Smooth muscle cell (in vitro differentiated cells): ENCODE results near the gene SIAH3. TPM values are rescaled to one million over a fixed set of nuclear protein-coding genes. Genes with fewer than 3 reads are reported as not detected.

Experiments
- DNase-seq: peaks from one replicate; lab custom pipeline; 2025; ENCODE audit not compliant: unreplicated experiment; lab: John Stamatoyannopoulos, UW
- H2AFZ ChIP-seq: fragments of 200-600 bp; sonication (generic); 2 replicates; pipeline ENCODE4 v1.6.0; 2016; ENCODE audit warnings: antibody characterized with exemption, low read depth, mild to moderate bottlenecking
- H3F3A ChIP-seq: fragments of 200-600 bp; sonication (generic); 2 replicates; pipeline ENCODE4 v1.6.0; 2017; ENCODE audit warnings: antibody characterized with exemption, low read depth
- H3K27ac ChIP-seq: fragments of 200-600 bp; sonication (generic); 2 replicates; pipeline ENCODE4 v1.5.1; 2016; ENCODE audit warnings: low read depth, mild to moderate bottlenecking
- H3K27me3 ChIP-seq: fragments of 200-600 bp; sonication (generic); 2 replicates; pipeline ENCODE4 v1.6.1; 2016; ENCODE audit warnings: low read depth, mild to moderate bottlenecking
- H3K36me3 ChIP-seq: fragments of 200-600 bp; sonication (generic); 2 replicates; pipeline ENCODE4 v1.5.1; 2016; ENCODE audit warnings: low read depth
- H3K4me1 ChIP-seq: fragments of 200-600 bp; sonication (generic); 2 replicates; pipeline ENCODE4 v1.5.1; 2016; ENCODE audit warnings: low read depth
- H3K4me2 ChIP-seq: fragments of 200-600 bp; sonication (generic); 2 replicates; pipeline ENCODE4 v1.6.0; 2016; ENCODE audit warnings: mild to moderate bottlenecking
- H3K4me3 ChIP-seq: fragments of 200-600 bp; sonication (generic); 2 replicates; pipeline ENCODE4 v1.5.1; 2016; ENCODE audit warnings: mild to moderate bottlenecking
- H3K79me2 ChIP-seq: fragments of 200-600 bp; sonication (generic); 2 replicates; pipeline ENCODE4 v1.6.0; 2016; ENCODE audit warnings: low read depth, mild to moderate bottlenecking
- H3K9ac ChIP-seq: fragments of 200-600 bp; sonication (generic); 2 replicates; pipeline ENCODE4 v1.6.0; 2016; ENCODE audit warnings: low read depth
- H3K9me3 ChIP-seq: fragments of 200-600 bp; sonication (generic); replicated peaks from 2 replicates; pipeline ENCODE4 v1.5.1; 2016; ENCODE audit warnings: low read depth
- H4K20me1 ChIP-seq: fragments of 200-600 bp; sonication (generic); 2 replicates; pipeline ENCODE4 v1.6.0; 2016; ENCODE audit warnings: low read depth
- WGBS: methylation state at CpG from one replicate; pipeline ENCODE4 v1.1.7; 2016; ENCODE audit warnings: low lambda C conversion rate; 5-methylcytosine and 5-hydroxymethylcytosine counted together
- polyA plus RNA-seq: library from polyadenylated mRNA; unstranded; fragments of >200 nt; fragmentation: Nextera tagmentation; extraction: Ambion mirVana; gene quantifications from 2 replicates; pipeline ENCODE4 v1.2.1, GENCODE V29; 2016
- total RNA-seq: library from RNA; depleted of rRNA; stranded (reverse); fragments of >200 nt; gene quantifications from 2 replicates; pipeline ENCODE4 v1.2.3, GENCODE V29; 2014
- TF ChIP-seq, protein P1 (sequence below): fragments of 200-600 bp; sonication (generic); IDR thresholded peaks from 2 replicates; pipeline ENCODE4 v1.5.1; 2017; ENCODE audit warnings: borderline replicate concordance, mild to moderate bottlenecking, antibody characterized with exemption; ENCODE audit not compliant: insufficient read depth, poor library complexity, severe bottlenecking

SIAH3 gene
- total and polyA plus RNA-seq, 2 experiments from 2014 or later, result not detected

DNA sequence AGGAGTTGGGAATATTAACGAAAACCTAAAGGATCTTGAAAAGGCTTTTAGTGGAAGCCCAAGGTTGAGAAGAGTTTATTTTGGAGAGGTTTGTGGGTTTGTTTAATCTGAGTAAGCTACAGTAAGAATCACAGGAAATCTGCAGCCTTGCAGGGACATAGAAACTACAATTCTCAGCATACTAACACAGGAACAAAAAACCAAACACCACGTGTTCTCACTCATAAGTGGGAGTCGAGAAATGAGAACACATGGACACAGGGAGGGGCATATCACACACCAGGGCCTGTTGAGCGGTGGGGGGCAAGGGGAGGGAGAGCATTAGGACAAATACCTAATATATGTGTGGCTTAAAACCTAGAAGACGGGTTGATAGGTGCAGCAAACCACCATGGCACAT lies 8.7 kb upstream of the SIAH3 start:
- H3K9ac ChIP-seq, result no peak overlapping the region
- DNase-seq, result no peak
- H3K27me3 ChIP-seq, result peaks cover 30% of the 10 kb centered on the region
- H3K4me2 ChIP-seq, result no peak overlapping the region
- 79% methylated on average over 5 of the region's 5 CpGs for WGBS
- H4K20me1 ChIP-seq, result no peaks in the 10 kb centered on the region
- no peak overlapping the region for H2AFZ ChIP-seq
- no peaks in the 10 kb centered on the region for H3K9me3 ChIP-seq
- H3K4me3 ChIP-seq, result no peak overlapping the region
- no peaks in the 10 kb centered on the region for H3K36me3 ChIP-seq
- no peaks in the 10 kb centered on the region for H3K79me2 ChIP-seq
- H3K27ac ChIP-seq, result no peak overlapping the region
- TF ChIP-seq, protein P1, sequence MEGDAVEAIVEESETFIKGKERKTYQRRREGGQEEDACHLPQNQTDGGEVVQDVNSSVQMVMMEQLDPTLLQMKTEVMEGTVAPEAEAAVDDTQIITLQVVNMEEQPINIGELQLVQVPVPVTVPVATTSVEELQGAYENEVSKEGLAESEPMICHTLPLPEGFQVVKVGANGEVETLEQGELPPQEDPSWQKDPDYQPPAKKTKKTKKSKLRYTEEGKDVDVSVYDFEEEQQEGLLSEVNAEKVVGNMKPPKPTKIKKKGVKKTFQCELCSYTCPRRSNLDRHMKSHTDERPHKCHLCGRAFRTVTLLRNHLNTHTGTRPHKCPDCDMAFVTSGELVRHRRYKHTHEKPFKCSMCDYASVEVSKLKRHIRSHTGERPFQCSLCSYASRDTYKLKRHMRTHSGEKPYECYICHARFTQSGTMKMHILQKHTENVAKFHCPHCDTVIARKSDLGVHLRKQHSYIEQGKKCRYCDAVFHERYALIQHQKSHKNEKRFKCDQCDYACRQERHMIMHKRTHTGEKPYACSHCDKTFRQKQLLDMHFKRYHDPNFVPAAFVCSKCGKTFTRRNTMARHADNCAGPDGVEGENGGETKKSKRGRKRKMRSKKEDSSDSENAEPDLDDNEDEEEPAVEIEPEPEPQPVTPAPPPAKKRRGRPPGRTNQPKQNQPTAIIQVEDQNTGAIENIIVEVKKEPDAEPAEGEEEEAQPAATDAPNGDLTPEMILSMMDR, result no peak
- H3F3A ChIP-seq, result no peaks in the 10 kb centered on the region
- peaks cover 11% of the 10 kb centered on the region for H3K4me1 ChIP-seq

DNA sequence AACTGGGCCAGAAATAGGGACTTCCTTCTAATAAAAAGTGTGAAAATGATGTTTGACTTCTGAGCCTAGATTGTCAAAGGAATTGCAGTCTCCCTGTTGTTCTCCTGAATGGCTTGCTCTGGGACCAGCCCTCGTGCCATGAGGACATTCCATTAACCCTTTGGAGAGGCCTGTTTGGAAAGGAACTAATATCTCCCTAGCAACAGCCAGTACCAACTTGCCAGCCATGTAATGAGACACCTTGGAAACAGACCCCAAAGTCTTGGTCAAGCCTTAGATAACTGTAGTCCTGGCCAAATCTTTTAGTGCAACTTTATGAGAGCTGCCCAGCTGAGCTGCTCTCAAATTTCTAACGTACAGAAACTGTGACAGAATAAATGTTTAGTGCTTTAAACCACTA lies 8.2 kb upstream of the SIAH3 start:
- Histone ChIP-seq H3K36me3 (no peaks in the 10 kb centered on the region), H3K79me2 (no peaks in the 10 kb centered on the region), H3K27me3 (peaks cover 34% of the 10 kb centered on the region), H4K20me1 (no peaks in the 10 kb centered on the region), H2AFZ (no peak overlapping the region), H3K4me1 (peaks cover 11% of the 10 kb centered on the region), H3K9me3 (no peaks in the 10 kb centered on the region), H3K9ac (no peak overlapping the region), H3K4me3 (no peak overlapping the region), H3K27ac (no peak overlapping the region), H3F3A (no peaks in the 10 kb centered on the region), H3K4me2 (no peak overlapping the region)
- no peak for DNase-seq
- TF ChIP-seq, protein P1, result no peak
- WGBS, result 44% methylated on average over 2 of the region's 2 CpGs

DNA sequence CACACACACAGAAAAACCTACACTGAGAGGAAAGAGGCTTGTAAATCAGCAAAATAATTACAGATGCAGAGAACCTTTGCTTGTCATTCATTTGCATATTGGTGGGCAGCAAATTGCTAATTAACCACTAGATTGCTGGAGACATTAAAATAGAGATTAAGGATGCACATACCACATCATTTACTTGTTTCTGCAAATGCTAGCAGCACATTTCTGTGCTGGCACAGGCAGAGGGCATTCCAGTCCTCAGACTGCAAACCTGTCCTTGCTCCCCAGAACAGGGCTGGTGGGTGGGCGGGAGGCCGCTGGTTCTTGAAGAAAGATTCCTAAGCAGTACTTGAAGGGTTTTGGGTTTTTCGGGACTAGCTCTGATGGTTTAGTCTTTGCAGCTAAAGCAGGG lies 941 bp upstream of the SIAH3 start:
- Histone ChIP-seq H3K9me3 (no peaks in the 10 kb centered on the region), H4K20me1 (no peaks in the 10 kb centered on the region), H3K27ac (no peak overlapping the region), H3K4me2 (no peak overlapping the region), H3K4me1 (peaks cover 6% of the 10 kb centered on the region), H3F3A (no peaks in the 10 kb centered on the region), H3K36me3 (no peaks in the 10 kb centered on the region), H2AFZ (no peak overlapping the region), H3K79me2 (no peaks in the 10 kb centered on the region), H3K27me3 (peaks cover 71% of the 10 kb centered on the region), H3K9ac (no peak overlapping the region), H3K4me3 (no peak overlapping the region)
- 85% methylated on average over 3 of the region's 3 CpGs for WGBS
- DNase-seq, result no peak
- TF ChIP-seq, protein P1, result no peak

DNA sequence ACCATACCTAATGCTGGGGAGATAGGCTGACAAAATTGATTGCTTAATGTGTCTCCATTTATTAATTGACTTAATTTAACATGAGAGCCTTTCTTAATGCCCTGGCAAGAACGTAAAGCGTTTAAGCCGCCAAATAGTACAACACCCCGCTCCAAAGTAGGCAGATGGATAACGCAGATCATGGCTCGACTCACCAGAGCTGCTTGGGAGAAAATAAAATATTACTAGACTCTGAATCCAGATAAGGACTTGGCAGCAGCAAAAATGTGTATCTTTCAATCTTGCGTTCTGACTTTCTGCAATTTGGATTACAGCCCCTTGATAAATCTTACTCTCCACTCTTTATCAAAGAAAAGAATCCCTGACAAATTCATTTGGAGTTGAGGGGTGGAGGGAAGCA lies 403 bp upstream of the SIAH3 start:
- Histone ChIP-seq H3K9ac (no peak overlapping the region), H3F3A (no peaks in the 10 kb centered on the region), H3K36me3 (no peaks in the 10 kb centered on the region), H3K79me2 (no peaks in the 10 kb centered on the region), H3K4me3 (no peak overlapping the region), H3K9me3 (no peaks in the 10 kb centered on the region), H3K4me1 (peaks cover 6% of the 10 kb centered on the region), H3K4me2 (no peak overlapping the region), H2AFZ (no peak overlapping the region), H3K27ac (no peak overlapping the region), H3K27me3 (peaks cover 71% of the 10 kb centered on the region), H4K20me1 (no peaks in the 10 kb centered on the region)
- TF ChIP-seq, protein P1, result no peak
- DNase-seq, result no peak
- WGBS, result 85% methylated on average over 7 of the region's 7 CpGs
